PC-9 (cell line): ENCODE data around the gene MAPT.
"Not testable (repeated sequence)": the region's sequence is repeated elsewhere in the genome, so short reads cannot be mapped to it uniquely, and the experiment has no call there.

Experiments used
- CTCF ChIP-seq: fragments of 200-600 bp; sonication (generic); conservative IDR thresholded peaks from 2 replicates; pipeline ENCODE4 v1.6.1; 2017; ENCODE audit warnings: mixed run types, antibody characterized with exemption, mild to moderate bottlenecking, moderate library complexity
- EZH2 ChIP-seq: fragments of 200-600 bp; sonication (generic); IDR thresholded peaks from 2 replicates; pipeline ENCODE4 v1.8.0; 2017; ENCODE audit warnings: antibody characterized with exemption, low read depth

GRCh38 chr17:45862127-45862526 lies 32.2 kb upstream of the MAPT start:
- not testable (repeated sequence) for TF ChIP-seq CTCF
- 0 out of 2 replicates have a peak, but pooled peaks have one; percentile 48 for TF ChIP-seq EZH2
